Panc1 (cell line): ENCODE data around the gene DUSP10. TPM values are rescaled to one million over a fixed set of nuclear protein-coding genes. Genes with fewer than 3 reads are reported as not detected.

Experiments used
- ATAC-seq: fragments of 200-7000 bp; cut with Tn5 transposase; 2 replicates; pipeline ENCODE4 v1.9.1; 2020; ENCODE audit warnings: mild to moderate bottlenecking, moderate library complexity
- BruUV-seq: library from RNA; stranded (reverse); fragments of 400-500 nt; replicated peaks from 2 replicates; lab custom pipeline; 2021; lab: Mats Ljungman, UMichigan
- CTCF ChIA-PET: fragments of 300-600 bp; sonication (Branson Sonifier 250); formaldehyde crosslinking; loops from one replicate; lab custom pipeline; 2022; ENCODE audit warnings: antibody characterized with exemption; lab: Charles Lee
- POLR2A ChIA-PET: fragments of 300-600 bp; sonication (Branson Sonifier 250); formaldehyde crosslinking; loops from one replicate; lab custom pipeline; 2022; ENCODE audit warnings: antibody characterized with exemption; lab: Charles Lee
- DNase-seq: peaks from one replicate; pipeline ENCODE4 v3.0.0-alpha.2; 2010; ENCODE audit warnings: low read depth, low spot score
- H3K27ac ChIP-seq: 2 replicates; pipeline ENCODE4 v1.5.1; 2011; ENCODE audit warnings: mild to moderate bottlenecking, low read length, inconsistent platforms
- H3K27me3 ChIP-seq: fragments of 200-500 bp; sonication (Bioruptor generic); 2 replicates; pipeline ENCODE4 v1.6.0; 2014; ENCODE audit warnings: low read length, inconsistent platforms; ENCODE audit not compliant: control insufficient read depth, insufficient read depth
- H3K36me3 ChIP-seq: fragments of 200-500 bp; sonication (Bioruptor generic); 2 replicates; pipeline ENCODE4 v1.5.1; 2014; ENCODE audit warnings: inconsistent platforms, mild to moderate bottlenecking, low read length, moderate library complexity; ENCODE audit not compliant: control insufficient read depth, insufficient read depth
- H3K4me1 ChIP-seq: 2 replicates; pipeline ENCODE4 v1.5.1; 2011; ENCODE audit warnings: inconsistent platforms, mild to moderate bottlenecking, low read length, moderate library complexity; ENCODE audit not compliant: control insufficient read depth, insufficient read depth
- H3K4me3 ChIP-seq, 2 experiments: 2 replicates each; pipeline ENCODE4 v1.5.1; 2011 to 2012; ENCODE audit warnings: low read depth in 2 of 2, low read length in 2 of 2, mild to moderate bottlenecking in 2 of 2, inconsistent platforms in 1 of 2, moderate library complexity in 1 of 2
- H3K9me3 ChIP-seq: fragments of 200-500 bp; sonication (Bioruptor generic); 2 replicates; pipeline ENCODE4 v1.5.1; 2014; ENCODE audit warnings: low read depth, mild to moderate bottlenecking, inconsistent platforms, low read length, moderate library complexity; ENCODE audit not compliant: control insufficient read depth, insufficient read depth
- CTCF ChIP-seq: fragments of 450-650 bp; IDR thresholded peaks from 2 replicates; pipeline ENCODE4 v1.5.1; 2017; ENCODE audit warnings: mild to moderate bottlenecking
- POLR2AphosphoS5 ChIP-seq: IDR thresholded peaks from 2 replicates; pipeline ENCODE4 v1.6.1; 2012; ENCODE audit warnings: mild to moderate bottlenecking, low read depth, low read length, moderate library complexity
- REST ChIP-seq, 2 experiments: IDR thresholded peaks; 2 replicates each; pipeline ENCODE4 v1.6.1; 2011 to 2012; ENCODE audit warnings: low read depth in 2 of 2, control low read depth in 1 of 2, low read length in 1 of 2, mild to moderate bottlenecking in 1 of 2, moderate library complexity in 1 of 2; ENCODE audit not compliant: insufficient read depth in 1 of 2
- SIN3A ChIP-seq: IDR thresholded peaks from 2 replicates; pipeline ENCODE4 v1.6.1; 2012; ENCODE audit warnings: low read depth, mild to moderate bottlenecking, low read length, moderate library complexity, borderline replicate concordance; ENCODE audit not compliant: insufficient read depth
- TCF7L2 ChIP-seq: IDR thresholded peaks from 2 replicates; pipeline ENCODE4 v1.6.1; 2011; ENCODE audit warnings: mild to moderate bottlenecking, low read depth, low read length, inconsistent platforms
- in situ Hi-C: cut with HindIII; loops from 2 replicates; pipeline ENCODE4 v1.10.0; 2016; ENCODE audit warnings: low sequenced_read_pairs, low pct_unique_long_range_greater_than_20kb
- intact Hi-C: fragments of 100-400 bp; cut with micrococcal nuclease; formaldehyde crosslinking; loops from one replicate; pipeline ENCODE4 v1.10.0; 2022; ENCODE audit not compliant: unreplicated experiment
- total RNA-seq: library from RNA; stranded (reverse); gene quantifications from one replicate; pipeline ENCODE4 v1.2.1, GENCODE V29; 2021; ENCODE audit not compliant: unreplicated experiment

The DUSP10 gene
- total RNA-seq, 1 experiment from 2014 or later: 1.4 TPM

DNA sequence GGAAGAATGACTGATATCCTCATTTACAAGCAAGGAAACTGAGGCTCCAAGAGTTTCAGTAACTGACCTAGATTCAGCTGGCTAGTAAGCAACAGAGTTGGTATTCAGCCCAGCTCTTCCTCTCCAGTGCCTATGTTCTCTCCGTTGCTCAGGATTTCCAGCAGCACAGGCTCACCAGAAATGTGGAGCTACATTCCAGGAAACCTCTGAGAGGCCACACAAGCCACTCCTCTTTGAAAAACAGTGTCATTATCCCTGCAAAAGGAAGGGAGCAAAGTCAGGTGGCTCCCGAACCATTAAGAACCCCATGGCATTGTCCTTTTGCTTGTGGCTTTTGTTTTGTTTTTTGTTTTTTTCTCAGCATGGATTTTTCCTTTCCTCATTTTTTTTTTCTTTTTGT, 40.6 kb upstream of the DUSP10 start:
- H3K4me1 ChIP-seq: no peaks in the 10 kb centered on the region
- H3K27ac ChIP-seq: no peak overlapping the region
- TF ChIP-seq SIN3A (no peak), REST (IDR thresholded peaks at IDR 0.05; ENCODE audit: insufficient read depth in 1 of 2, low read depth in 2 of 2, low read length in 1 of 2) (no peak), CTCF (no peak), POLR2AphosphoS5 (no peak), TCF7L2 (no peak)
- BruUV-seq: no TSS peak
- H3K36me3 ChIP-seq: no peaks in the 10 kb centered on the region
- no peaks in the 10 kb centered on the region for H3K9me3 ChIP-seq
- H3K27me3 ChIP-seq: no peaks in the 10 kb centered on the region
- no peak overlapping the region for H3K4me3 ChIP-seq
- intact Hi-C loops: no loop called here
- ChIA-PET CTCF (no interaction called here), POLR2A (interaction anchor here (0.7 kb wide), 1 partner anchor 129 kb away, joined by 5 read pairs; no protein-coding TSS in a partner anchor)
- in situ Hi-C loops: no loop called here
- no peak for ATAC-seq
- no peak for DNase-seq

DNA sequence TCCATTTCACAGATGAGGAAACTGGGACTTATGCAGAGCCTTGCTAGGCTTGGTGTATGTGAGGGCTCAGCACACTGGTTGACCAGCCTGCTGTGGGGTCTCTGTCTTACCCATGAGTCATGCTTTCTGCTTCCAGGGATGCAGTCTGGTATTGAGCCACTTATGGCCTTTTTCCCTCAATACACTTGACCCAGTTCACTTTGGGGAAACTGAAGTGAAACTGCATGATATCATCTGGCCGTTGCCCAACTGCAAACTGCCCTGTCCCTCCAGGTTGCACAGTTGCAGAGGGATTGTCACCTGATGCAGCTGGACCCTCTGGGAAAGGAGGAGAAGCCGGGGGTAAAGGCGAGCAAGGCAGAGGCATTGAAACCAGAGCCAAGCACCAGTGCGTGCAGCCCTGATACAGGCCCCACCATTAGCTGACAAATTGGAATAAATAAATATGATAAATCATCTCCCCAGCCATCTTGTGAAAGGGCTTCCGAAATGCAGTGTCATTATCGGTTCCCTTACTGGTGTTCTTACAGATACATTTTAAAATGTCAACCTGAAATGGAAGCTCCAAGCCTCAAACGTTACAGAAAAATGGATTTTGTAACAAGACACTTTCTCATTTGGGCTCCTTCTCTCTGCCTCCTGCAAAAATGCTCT, 39.3 kb upstream of the DUSP10 start:
- CTCF ChIA-PET: no interaction called here
- Histone ChIP-seq H3K9me3 (no peaks in the 10 kb centered on the region), H3K27me3 (no peaks in the 10 kb centered on the region), H3K27ac (no peak overlapping the region), H3K4me3 (no peak overlapping the region), H3K36me3 (no peaks in the 10 kb centered on the region), H3K4me1 (no peaks in the 10 kb centered on the region)
- TF ChIP-seq REST (IDR thresholded peaks at IDR 0.05; ENCODE audit: insufficient read depth in 1 of 2, low read depth in 2 of 2, low read length in 1 of 2) (no peak), POLR2AphosphoS5 (no peak), SIN3A (no peak), TCF7L2 (no peak), CTCF (no peak)
- in situ Hi-C loops (no loop called here), intact Hi-C loops (no loop called here)
- no peak for DNase-seq
- no peak for ATAC-seq
- POLR2A ChIA-PET: no interaction called here
- BruUV-seq: no TSS peak
